GM18511 (cell line): ENCODE measurements around the gene LMNA.
"Not testable (repeated sequence)": the region's sequence is repeated elsewhere in the genome, so short reads cannot be mapped to it uniquely, and the experiment has no call there.

ENCODE experiments used
- ATAC-seq: cut with Tn5 transposase; IDR thresholded peaks from one replicate; pipeline ENCODE4 v1.9.1; 2021; ENCODE audit warnings: mild to moderate bottlenecking, moderate library complexity; ENCODE audit not compliant: unreplicated experiment

LMNA gene

DNA sequence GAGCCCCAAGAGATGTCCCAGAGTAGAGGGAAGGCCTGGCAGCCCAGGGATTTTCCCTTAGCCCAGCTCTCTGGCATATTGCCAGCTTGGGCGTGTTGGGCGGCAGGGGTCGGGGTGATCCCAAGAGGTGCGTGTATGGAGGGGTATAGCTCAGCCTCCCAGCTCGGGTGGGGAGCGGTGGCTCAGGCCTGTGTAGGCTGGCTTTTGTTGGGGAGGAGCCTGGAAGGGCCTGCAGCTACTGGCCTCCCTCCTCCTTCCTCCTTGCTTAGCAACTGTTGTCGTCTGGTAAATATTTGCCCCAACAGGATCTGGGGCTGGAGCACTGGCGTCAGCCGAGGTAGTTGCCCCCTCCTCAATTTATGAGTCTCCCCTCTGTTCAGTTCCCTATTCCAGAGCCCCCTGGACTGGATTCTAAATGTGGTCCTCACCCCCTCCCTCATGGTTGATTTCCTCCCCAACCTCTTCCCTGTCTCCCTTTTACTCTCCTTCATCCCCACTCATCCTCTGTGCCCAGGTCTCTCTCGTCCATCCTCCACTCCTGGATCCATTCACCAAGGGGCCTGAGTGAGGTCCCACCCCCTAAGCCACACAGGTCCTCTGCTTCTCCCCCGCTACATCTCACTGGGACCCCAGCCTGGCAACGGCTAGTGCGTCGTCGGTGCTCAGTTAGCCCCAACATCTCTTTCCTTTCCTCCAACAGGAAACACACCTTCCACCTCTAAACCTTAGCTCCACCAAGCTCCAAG, 10.3 kb upstream of the LMNA start:
- no peak for ATAC-seq

- ATAC-seq, result no peak
These were observed 9.4 kb upstream of the LMNA start for GRCh38 chr1:156104861-156105832.

GRCh38 chr1:156106624-156107488, 7.7 kb upstream of the LMNA start:
- peak; percentile 24 for ATAC-seq

- no peak for ATAC-seq
These were observed 6.5 kb upstream of the LMNA start for GRCh38 chr1:156108057-156108456.

DNA sequence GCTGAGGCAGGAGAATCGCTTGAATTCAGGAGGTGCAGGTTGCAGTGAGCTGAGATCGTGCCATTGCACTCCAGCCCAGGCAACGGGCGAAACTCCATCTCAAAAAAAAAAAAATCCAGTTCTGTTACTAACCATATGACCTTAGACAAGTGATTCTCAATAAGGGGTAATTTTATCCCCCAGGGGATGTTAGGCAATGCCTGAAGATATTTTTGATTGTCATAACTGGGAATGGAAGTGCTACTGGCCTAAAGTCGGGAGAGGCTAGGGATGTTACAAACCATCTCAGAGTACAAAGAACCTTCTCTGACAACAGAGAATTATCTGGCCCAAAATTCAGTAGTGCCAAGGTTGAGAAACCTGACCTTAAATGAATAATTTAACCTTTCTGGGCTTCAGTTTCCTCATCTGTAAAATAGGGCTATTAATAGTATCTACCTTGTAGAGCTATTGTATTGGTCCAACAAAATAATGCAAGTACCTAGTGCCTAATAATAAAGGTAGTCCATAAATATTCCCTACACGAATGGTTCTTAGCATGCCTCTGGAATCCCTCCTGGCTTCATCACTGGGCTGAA, 5.8 kb upstream of the LMNA start:
- no peak for ATAC-seq

DNA sequence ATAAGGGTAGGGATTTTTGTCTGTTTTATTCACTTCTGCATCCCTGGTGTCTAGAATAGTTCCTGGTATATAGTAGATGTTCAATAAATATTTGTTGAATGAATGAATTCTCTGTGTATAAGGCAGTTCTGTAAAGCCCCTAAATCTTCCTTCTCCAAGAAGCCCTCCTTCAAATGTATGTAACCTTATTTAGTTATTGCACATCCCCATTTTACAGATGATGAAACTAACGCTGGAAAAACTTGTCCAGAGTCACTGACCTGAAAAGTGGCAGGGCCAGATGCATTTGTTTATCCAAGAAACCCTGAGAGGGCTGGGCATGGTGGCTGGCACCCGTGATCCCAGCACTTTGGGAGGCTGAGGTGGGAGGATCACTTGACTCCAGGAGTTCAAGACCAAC, 4.3 kb upstream of the LMNA start:
- ATAC-seq, result no peak

DNA sequence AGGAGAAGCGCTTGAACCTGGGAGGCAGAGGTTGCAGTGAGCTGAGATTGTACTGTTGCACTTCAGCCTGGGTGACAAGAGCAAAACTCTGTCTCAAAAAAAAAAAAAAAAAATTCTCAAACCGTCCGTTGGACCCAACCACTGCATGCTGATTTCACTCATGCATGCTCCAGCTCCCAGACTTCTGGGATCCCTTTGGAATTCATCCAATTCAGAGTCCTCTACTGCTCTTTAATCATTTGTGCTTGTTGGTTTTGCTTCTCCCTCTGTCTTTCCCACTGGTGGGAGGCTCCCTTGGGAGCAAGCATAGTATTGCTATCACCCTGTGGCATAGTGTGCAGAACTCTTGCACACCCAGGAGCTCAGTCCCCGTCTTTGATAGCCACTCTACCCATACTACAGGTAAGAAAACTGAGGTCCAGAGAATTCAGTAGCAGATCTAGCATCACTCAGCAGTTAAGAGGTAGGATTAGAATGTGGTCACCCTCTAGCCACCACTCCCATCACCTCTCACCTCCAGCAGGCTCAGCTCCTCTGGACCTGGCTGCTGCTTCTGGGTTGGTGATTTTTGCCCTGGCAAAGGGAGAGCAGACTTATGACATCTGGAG, 3.1 kb upstream of the LMNA start:
- no peak for ATAC-seq

- ATAC-seq, result no peak
These were observed 2.0 kb upstream of the LMNA start for GRCh38 chr1:156112276-156113137.

DNA sequence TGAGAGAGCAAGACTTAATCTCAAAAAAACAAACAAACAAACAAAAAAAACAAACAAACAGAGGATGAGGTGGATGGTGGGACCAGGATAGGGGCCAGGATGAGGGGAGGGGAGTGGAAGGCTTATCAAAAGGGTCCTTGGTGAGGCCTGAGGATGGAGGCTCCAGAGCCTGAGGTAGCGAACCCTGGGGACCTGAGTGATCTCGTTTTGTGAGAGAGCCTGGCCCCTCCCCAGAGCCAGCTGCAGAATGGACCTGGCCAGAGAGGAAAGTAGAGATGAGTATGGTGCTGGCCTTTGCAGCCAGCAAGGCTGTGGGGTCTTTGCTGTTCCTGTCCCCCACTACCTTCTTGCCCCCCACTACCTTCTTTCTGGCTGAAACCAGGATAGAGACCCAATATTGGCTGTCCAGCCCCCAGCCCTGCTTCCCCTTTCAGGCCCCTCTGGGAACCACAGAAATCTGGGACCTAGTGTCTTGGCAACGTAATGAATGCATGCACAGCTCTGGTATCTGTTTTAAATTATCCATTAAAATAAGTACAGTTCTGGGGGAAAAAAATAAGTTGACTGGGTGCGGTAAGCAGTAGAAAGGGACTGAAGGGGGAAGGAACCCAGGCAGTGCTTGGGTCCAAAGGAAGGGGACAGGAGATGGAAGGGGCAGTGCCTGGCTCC, 1.1 kb upstream of the LMNA start:
- ATAC-seq, result no peak

DNA sequence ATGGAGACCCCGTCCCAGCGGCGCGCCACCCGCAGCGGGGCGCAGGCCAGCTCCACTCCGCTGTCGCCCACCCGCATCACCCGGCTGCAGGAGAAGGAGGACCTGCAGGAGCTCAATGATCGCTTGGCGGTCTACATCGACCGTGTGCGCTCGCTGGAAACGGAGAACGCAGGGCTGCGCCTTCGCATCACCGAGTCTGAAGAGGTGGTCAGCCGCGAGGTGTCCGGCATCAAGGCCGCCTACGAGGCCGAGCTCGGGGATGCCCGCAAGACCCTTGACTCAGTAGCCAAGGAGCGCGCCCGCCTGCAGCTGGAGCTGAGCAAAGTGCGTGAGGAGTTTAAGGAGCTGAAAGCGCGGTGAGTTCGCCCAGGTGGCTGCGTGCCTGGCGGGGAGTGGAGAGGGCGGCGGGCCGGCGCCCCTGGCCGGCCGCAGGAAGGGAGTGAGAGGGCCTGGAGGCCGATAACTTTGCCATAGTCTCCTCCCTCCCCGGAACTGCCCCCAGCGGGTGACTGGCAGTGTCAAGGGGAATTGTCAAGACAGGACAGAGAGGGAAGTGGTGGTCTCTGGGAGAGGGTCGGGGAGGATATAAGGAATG, 505 bp downstream of the LMNA start:
- ATAC-seq, result peak; percentile 23

DNA sequence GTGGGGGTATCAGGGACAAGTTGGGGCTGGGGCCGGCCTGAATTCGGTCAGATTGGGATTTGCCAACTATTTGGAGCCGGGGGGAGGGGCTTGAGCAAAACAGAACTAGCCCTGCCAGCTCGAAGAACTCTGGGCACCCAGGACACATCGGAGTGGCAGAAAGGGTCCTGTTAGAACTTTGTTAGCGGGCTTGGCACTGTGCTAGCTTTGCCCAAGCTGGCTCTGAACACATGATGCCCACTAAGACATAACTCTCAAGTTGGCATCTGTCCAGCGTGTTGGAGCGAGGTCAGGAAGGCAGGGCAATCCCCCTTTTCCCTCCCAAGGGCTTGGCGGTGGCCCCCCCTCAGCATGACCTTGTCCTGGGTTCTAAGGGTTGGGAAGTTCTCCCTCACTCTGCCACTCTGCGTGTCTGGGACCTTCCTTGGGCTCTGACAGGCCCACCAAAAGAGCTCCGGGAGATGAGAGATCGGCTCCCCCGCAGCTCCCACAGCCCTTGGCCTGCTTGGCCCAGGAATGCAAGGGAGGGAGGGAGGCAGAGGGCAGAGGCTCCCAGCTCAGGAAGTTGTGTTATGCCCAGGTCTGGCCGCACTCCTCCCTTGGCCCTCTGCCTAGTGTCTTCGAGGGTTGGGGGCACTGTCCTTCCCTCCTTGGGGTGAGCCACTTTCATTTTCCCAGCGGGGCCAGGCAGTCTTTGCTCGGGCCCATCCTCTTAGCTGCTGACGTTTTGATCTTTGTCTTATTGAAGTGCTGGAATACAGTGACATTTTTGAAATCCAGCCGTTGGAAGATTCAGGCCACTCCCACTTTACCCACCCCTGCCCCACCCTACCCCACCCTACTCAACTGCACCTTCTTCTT, 1.2 kb downstream of the LMNA start:
- ATAC-seq, result no peak

DNA sequence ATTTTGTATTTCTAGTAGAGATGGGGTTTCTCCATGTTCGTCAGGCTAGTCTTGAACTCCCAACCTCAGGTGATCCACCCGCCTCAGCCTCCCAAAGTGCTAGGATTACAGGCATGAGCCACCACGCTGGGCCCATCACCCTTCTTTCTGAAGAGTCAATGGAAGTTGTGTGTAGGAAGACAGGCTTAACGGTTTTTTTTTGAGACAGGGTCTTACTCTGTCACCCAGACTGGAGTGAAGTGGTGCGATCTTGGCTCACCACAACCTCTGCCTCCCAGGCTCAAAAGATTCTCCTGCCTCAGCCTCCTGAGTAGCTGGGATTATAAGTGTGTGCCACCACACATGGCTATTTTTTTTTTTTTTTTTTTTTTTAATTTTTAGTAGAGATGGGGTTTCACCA, 2.2 kb downstream of the LMNA start:
- not testable (repeated sequence) for ATAC-seq

- no peak for ATAC-seq
These were observed 3.1 kb downstream of the LMNA start for GRCh38 chr1:156117414-156118176.

GRCh38 chr1:156118177-156118868, 3.8 kb downstream of the LMNA start:
- ATAC-seq, result no peak

- ATAC-seq, result no peak
These were observed 5.1 kb downstream of the LMNA start for GRCh38 chr1:156119503-156120209.

DNA sequence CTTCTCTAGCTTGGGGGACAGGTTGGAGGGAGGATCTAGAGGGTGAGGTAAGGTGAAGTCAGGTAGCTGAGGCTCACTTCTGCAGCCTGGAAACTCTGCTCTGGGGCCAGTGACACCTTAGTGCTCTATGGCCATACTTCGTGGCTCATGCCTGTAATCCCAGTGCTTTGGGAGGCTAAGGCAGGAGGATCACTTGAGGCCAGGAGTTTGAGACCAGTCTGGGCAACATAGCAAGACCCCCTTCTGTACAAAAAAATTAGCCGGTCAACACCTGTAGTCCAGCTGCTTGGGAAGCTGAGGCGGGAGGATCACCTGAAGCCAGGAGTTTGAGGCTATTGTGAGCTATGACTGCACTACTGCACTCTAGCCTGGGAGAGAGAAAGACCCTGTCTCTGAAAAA, 5.8 kb downstream of the LMNA start:
- no peak for ATAC-seq
